H1 (cell line): ENCODE data around the gene DPH1. TPM values are rescaled to one million over a fixed set of nuclear protein-coding genes. Genes with fewer than 3 reads are reported as not detected.
A peak's percentile ranks its signal among the peaks of the same experiment; 100 is the strongest.

Source experiments
- CTCF ChIA-PET: fragments of 300-600 bp; sonication (Branson Sonifier 250); formaldehyde crosslinking; loops from one replicate; lab custom pipeline; 2021; ENCODE audit not compliant: partially characterized antibody; lab: Charles Lee
- POLR2A ChIA-PET: fragments of 300-600 bp; sonication (Branson Sonifier 250); formaldehyde crosslinking; loops from one replicate; lab custom pipeline; 2021; ENCODE audit warnings: inconsistent platforms; ENCODE audit not compliant: partially characterized antibody; lab: Charles Lee
- DNase-seq, 2 experiments: peaks; one replicate each; pipeline versions ENCODE4 v3.0.0 to v3.0.0-alpha.2; 2010 to 2022; ENCODE audit warnings: low spot score in 2 of 2, low read depth in 1 of 2, mixed read lengths in 1 of 2
- FAIRE-seq: peaks from 2 replicates; lab custom pipeline; 2011; peaks lifted over from hg19 to GRCh38; lab: Jason Lieb, UNC
- H2AFZ ChIP-seq: 2 replicates; pipeline ENCODE4 v1.8.1; 2012; ENCODE audit warnings: low read length, inconsistent platforms
- H2AK5ac ChIP-seq: 2 replicates; pipeline ENCODE4 v1.6.1; 2013; ENCODE audit warnings: low read depth, low read length
- H2BK120ac ChIP-seq: replicated peaks from 2 replicates; pipeline ENCODE3; 2013; ENCODE audit warnings: low read depth, low read length, inconsistent platforms
- H2BK12ac ChIP-seq: 2 replicates; pipeline ENCODE4 v1.6.1; 2013; ENCODE audit warnings: low read depth, low read length
- H2BK15ac ChIP-seq: 2 replicates; pipeline ENCODE4 v1.6.1; 2013; ENCODE audit warnings: low read length
- H2BK20ac ChIP-seq: 2 replicates; pipeline ENCODE4 v1.6.1; 2013; ENCODE audit warnings: low read length
- H2BK5ac ChIP-seq: 2 replicates; pipeline ENCODE4 v1.6.1; 2013; ENCODE audit warnings: low read depth, low read length
- H3K14ac ChIP-seq: 2 replicates; pipeline ENCODE4 v1.6.1; 2013; ENCODE audit warnings: inconsistent platforms; ENCODE audit not compliant: insufficient read length
- H3K18ac ChIP-seq: 2 replicates; pipeline ENCODE4 v1.6.1; 2013; ENCODE audit warnings: low read length; ENCODE audit errors: extremely low read depth
- H3K23ac ChIP-seq: 2 replicates; pipeline ENCODE4 v1.6.1; 2013; ENCODE audit warnings: inconsistent platforms; ENCODE audit not compliant: insufficient read length
- H3K23me2 ChIP-seq: 2 replicates; pipeline ENCODE4 v1.6.1; 2013; ENCODE audit warnings: low read depth, low read length
- H3K27ac ChIP-seq: 2 replicates; pipeline ENCODE4 v1.6.1; 2011; ENCODE audit warnings: low read depth, low read length, inconsistent platforms
- H3K27me3 ChIP-seq, 4 experiments: replicated peaks in 1 of 4; 1 replicate in 1 of 4; 2 replicates in 3 of 4; pipeline versions ENCODE4 v1.6.1 to v1.8.1; 2011 to 2013; ENCODE audit warnings: low read length in 3 of 4, mild to moderate bottlenecking in 3 of 4, inconsistent platforms in 2 of 4, mixed read lengths in 2 of 4, moderate library complexity in 1 of 4; ENCODE audit not compliant: control insufficient read depth in 3 of 4, insufficient read depth in 3 of 4; ENCODE audit errors: extremely low read depth in 1 of 4
- H3K36me3 ChIP-seq, 4 experiments: 2 replicates each; pipeline versions ENCODE4 v1.6.1 to v1.8.1; 2011 to 2013; ENCODE audit warnings: mild to moderate bottlenecking in 4 of 4, low read length in 3 of 4, moderate library complexity in 2 of 4, control low read depth in 1 of 4, inconsistent platforms in 1 of 4; ENCODE audit not compliant: insufficient read depth in 4 of 4, control insufficient read depth in 2 of 4
- H3K4ac ChIP-seq: replicated peaks from 2 replicates; pipeline ENCODE3; 2013; ENCODE audit warnings: low read length, low read depth, mixed read lengths, inconsistent platforms; ENCODE audit not compliant: insufficient read length
- H3K4me1 ChIP-seq, 4 experiments: replicated peaks in 1 of 4; 1 replicate in 1 of 4; 2 replicates in 3 of 4; pipeline versions ENCODE4 v1.6.1 to v1.8.1; 2011 to 2013; ENCODE audit warnings: low read length in 3 of 4, inconsistent platforms in 2 of 4, mixed read lengths in 1 of 4; ENCODE audit not compliant: insufficient read depth in 4 of 4, control insufficient read depth in 3 of 4
- H3K4me2 ChIP-seq, 2 experiments: 2 replicates each; pipeline versions ENCODE4 v1.6.1 to v1.8.1; 2011 to 2013; ENCODE audit warnings: low read depth in 2 of 2, low read length in 2 of 2, control low read depth in 1 of 2, inconsistent platforms in 1 of 2, mild to moderate bottlenecking in 1 of 2; ENCODE audit not compliant: insufficient read depth in 1 of 2
- H3K4me3 ChIP-seq, 4 experiments: fragments of 200-600, 300-600 bp in 1 of 4; sonication (generic), shearing (Covaris generic), sonication (Bioruptor Twin) in 1 of 4; 2 replicates each; pipeline versions ENCODE4 v1.5.1 to v1.8.1; 2011 to 2016; ENCODE audit warnings: low read length in 4 of 4, low read depth in 3 of 4, control low read depth in 2 of 4, inconsistent platforms in 2 of 4, mild to moderate bottlenecking in 2 of 4, mixed read lengths in 1 of 4, moderate library complexity in 1 of 4; ENCODE audit not compliant: insufficient read depth in 2 of 4; ENCODE audit errors: extremely low read depth in 1 of 4
- H3K56ac ChIP-seq: replicated peaks from 2 replicates; pipeline ENCODE3; 2013; ENCODE audit warnings: low read depth, mild to moderate bottlenecking, mixed read lengths, low read length, inconsistent platforms; ENCODE audit not compliant: insufficient read length
- H3K79me1 ChIP-seq: 2 replicates; pipeline ENCODE4 v1.6.1; 2013; ENCODE audit warnings: low read depth, low read length, control low read depth
- H3K79me2 ChIP-seq, 2 experiments: 2 replicates each; pipeline versions ENCODE4 v1.6.1 to v1.8.1; 2012 to 2013; ENCODE audit warnings: low read length in 2 of 2, mild to moderate bottlenecking in 2 of 2, inconsistent platforms in 1 of 2; ENCODE audit not compliant: insufficient read depth in 2 of 2, control insufficient read depth in 1 of 2
- H3K9ac ChIP-seq, 4 experiments: replicated peaks in 1 of 4; 1 replicate in 1 of 4; 2 replicates in 3 of 4; pipeline versions ENCODE4 v1.6.1 to v1.8.1; 2011 to 2013; ENCODE audit warnings: low read depth in 3 of 4, low read length in 3 of 4, control low read depth in 2 of 4, mild to moderate bottlenecking in 2 of 4, moderate library complexity in 2 of 4, inconsistent platforms in 1 of 4; ENCODE audit errors: extremely low read depth in 1 of 4
- H3K9me3 ChIP-seq, 2 experiments: 2 replicates each; pipeline versions ENCODE4 v1.6.1 to v1.8.1; 2012 to 2013; ENCODE audit warnings: mild to moderate bottlenecking in 2 of 2, moderate library complexity in 2 of 2, control low read depth in 1 of 2, inconsistent platforms in 1 of 2, low read depth in 1 of 2, low read length in 1 of 2, mixed read lengths in 1 of 2; ENCODE audit not compliant: insufficient read depth in 2 of 2
- H4K20me1 ChIP-seq, 2 experiments: replicated peaks in 1 of 2; 2 replicates each; pipeline versions ENCODE3 to v1.8.1; 2011 to 2013; ENCODE audit warnings: inconsistent platforms in 2 of 2, low read length in 2 of 2, mild to moderate bottlenecking in 1 of 2; ENCODE audit not compliant: insufficient read depth in 2 of 2, control insufficient read depth in 1 of 2
- H4K5ac ChIP-seq: 2 replicates; pipeline ENCODE4 v1.6.1; 2013; ENCODE audit warnings: low read length, low read depth, mixed read lengths, inconsistent platforms; ENCODE audit not compliant: insufficient read length
- H4K8ac ChIP-seq: 2 replicates; pipeline ENCODE4 v1.8.0; 2013; ENCODE audit warnings: mild to moderate bottlenecking, moderate library complexity, low read length, inconsistent platforms; ENCODE audit not compliant: insufficient read depth; ENCODE audit errors: extremely low read depth
- H4K91ac ChIP-seq: replicated peaks from 2 replicates; pipeline ENCODE3; 2013; ENCODE audit warnings: low read length, mixed read lengths, inconsistent platforms; ENCODE audit not compliant: insufficient read length
- CREB1 ChIP-seq: IDR thresholded peaks from 2 replicates; pipeline ENCODE4 v1.6.1; 2012; ENCODE audit warnings: inconsistent platforms
- RAD21 ChIP-seq, 2 experiments: IDR thresholded peaks in 1 of 2; conservative IDR thresholded peaks in 1 of 2; 2 replicates each; pipeline ENCODE4 v1.6.1; 2011; ENCODE audit warnings: low read depth in 2 of 2, low read length in 2 of 2, improper control_type of control experiment in 1 of 2, inconsistent platforms in 1 of 2, mild to moderate bottlenecking in 1 of 2, moderate library complexity in 1 of 2
- SP1 ChIP-seq: IDR thresholded peaks from 2 replicates; pipeline ENCODE4 v1.6.1; 2011; ENCODE audit warnings: low read depth, low read length
- WGBS, 2 experiments: shearing (Covaris generic) in 1 of 2; methylation state at CpG; one replicate each; pipeline versions ENCODE4 v1.1.6 to v1.1.7; 2013 to 2015; ENCODE audit warnings: low lambda C conversion rate in 2 of 2, mixed read lengths in 2 of 2, inconsistent platforms in 1 of 2, low coverage in 1 of 2, missing lambda C conversion rate in 1 of 2; ENCODE audit not compliant: insufficient replicate concordance in 2 of 2, insufficient coverage in 1 of 2, insufficient read length in 1 of 2; ENCODE audit errors: extremely low coverage in 1 of 2, missing lambda C conversion rate in 1 of 2; 5-methylcytosine and 5-hydroxymethylcytosine counted together
- polyA plus RNA-seq, 7 experiments: library from polyadenylated mRNA; depleted of rRNA in 3 of 7; stranded (reverse) in 5 of 7; unstranded in 2 of 7; fragments of >200 nt in 5 of 7; fragments of 200-250 nt in 2 of 7; gene quantifications; 1 replicate in 5 of 7; 2 replicates in 1 of 7; 4 replicates in 1 of 7; pipeline versions ENCODE4 v1.2.1 to v1.2.3, GENCODE V29; 2011 to 2013; ENCODE audit warnings: missing spikeins in 2 of 7, mixed read lengths in 2 of 7
- total RNA-seq: library from RNA; stranded (reverse); fragmentation: NEBNext Ultra II Directional; extraction: Animal tissue kit (Norgen Biotek cat#: 25700); gene quantifications from 2 replicates; pipeline ENCODE4 v1.2.1, GENCODE V29; 2021

DPH1 gene
- total and polyA plus RNA-seq, 2 of the 8 experiments (the other 6 are each of a cell fraction or from before 2014, with no cell fraction given), result 24.9 to 30.0 TPM

GRCh38 chr17:2054262-2054511 lies 24.2 kb downstream of the DPH1 start:
- Histone ChIP-seq H3K4ac (no peak overlapping the region), H3K18ac (no peak overlapping the region; the same call in 1 of the 2 replicates), H4K8ac (no peak overlapping the region), H2BK20ac (no peak overlapping the region), H3K4me1 (peaks cover 0 to 23% (median 11%) of the 10 kb centered on the region in 4 experiments; a peak in 5 of 7 replicates), H3K36me3 (peaks cover 0 to 19% (median 0%) of the 10 kb centered on the region in 4 experiments; a peak in 1 of 8 replicates), H2BK120ac (no peak overlapping the region), H3K4me2 (peak overlapping the region; percentile 57 to 70), H3K9me3 (peaks cover 0 to 7% of the 10 kb centered on the region in 2 experiments; a peak in 1 of 4 replicates), H4K5ac (no peak overlapping the region), H3K4me3 (peak overlapping the region in 3 of 4 experiments; percentile 38 to 58 (median 47); a peak in 5 of 8 replicates), H3K23ac (no peak overlapping the region), H3K27ac (no peak overlapping the region), H3K14ac (no peak overlapping the region), H3K79me1 (no peaks in the 10 kb centered on the region), H4K91ac (no peak overlapping the region), H4K20me1 (peaks cover 17 to 24% of the 10 kb centered on the region in 2 experiments), H3K27me3 (peaks cover 83 to 93% (median 92%) of the 10 kb centered on the region in 4 experiments), H2AK5ac (no peak overlapping the region), H2AFZ (no peak overlapping the region), H3K56ac (no peak overlapping the region), H2BK5ac (no peak overlapping the region), H3K23me2 (peaks cover 11% of the 10 kb centered on the region; the same call in 1 of the 2 replicates), H3K79me2 (no peaks in the 10 kb centered on the region), H2BK12ac (no peak overlapping the region), H2BK15ac (no peak overlapping the region), H3K9ac (no peak overlapping the region)
- TF ChIP-seq RAD21 (IDR thresholded peaks at IDR 0.05 in 1 of 2, conservative IDR thresholded peaks at IDR 0.05 in 1 of 2; ENCODE audit: low read depth in 2 of 2, low read length in 2 of 2) (no peak), SP1 (no peak), CREB1 (no peak)
- DNase-seq (no peak), FAIRE-seq (no peak)
- ChIA-PET POLR2A (interaction anchor here (0.8 to 1.5 kb wide), 2 partner anchors 10 to 295 kb away, joined by 3 to 4 read pairs; no protein-coding TSS in a partner anchor), CTCF (interaction anchor here (0.6 to 9.3 kb wide), 38 partner anchors 8 to 302 kb away, joined by 3 to 122 read pairs (median 4); no protein-coding TSS in a partner anchor)
- WGBS, 2 experiments, result 25% methylated on average over 12 of the region's 16 CpGs; no CpG with 5 or more reads in 1 of the 2 experiments
